ENCODE measurements around the gene CNPY3. TPM values are rescaled to one million over a fixed set of nuclear protein-coding genes. Genes with fewer than 3 reads are reported as not detected.

Gene CNPY3
- total RNA-seq, 6 donors from 2014 or later, result 32.4 to 95.2 (median 50.3) TPM

DNA sequence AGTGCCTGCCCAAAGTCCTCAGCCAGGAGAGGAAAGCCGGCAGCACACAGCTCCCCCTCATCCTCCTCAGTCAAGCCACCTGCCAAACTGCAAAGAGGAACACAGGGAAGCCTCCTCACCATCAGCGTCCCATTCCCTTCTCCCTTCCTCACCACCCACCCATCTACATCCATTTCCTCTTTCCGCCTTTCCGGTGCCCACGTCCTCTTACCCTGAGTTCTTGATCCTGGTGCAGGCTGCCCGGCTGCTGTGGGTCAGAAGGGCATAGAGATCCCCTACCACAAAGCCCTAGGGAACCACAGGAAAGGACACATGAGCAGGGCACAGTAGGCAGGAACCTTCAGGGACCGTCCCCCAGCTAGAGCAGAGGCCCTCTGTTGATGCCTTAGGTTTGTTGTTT lies 37.3 kb downstream of the CNPY3 start:
- ATAC-seq (ENCODE audit: low FRiP score in 2 of 2) (no peak), DNase-seq (no peak)
- Histone ChIP-seq H3K4me1 (no peaks in the 10 kb centered on the region), H3K36me3 (peaks cover 8 to 66% (median 26%) of the 10 kb centered on the region in 4 donors), H3K27ac (no peak overlapping the region), H3K4me3 (no peak overlapping the region), H3K9me3 (no peaks in the 10 kb centered on the region), H3K27me3 (no peaks in the 10 kb centered on the region)
- TF ChIP-seq EP300 (IDR thresholded peaks at IDR 0.05) (no peak), POLR2A (IDR thresholded peaks at IDR 0.05) (no peak), POLR2AphosphoS5 (IDR thresholded peaks at IDR 0.05) (no peak)
- TF ChIP-seq, protein P1, sequence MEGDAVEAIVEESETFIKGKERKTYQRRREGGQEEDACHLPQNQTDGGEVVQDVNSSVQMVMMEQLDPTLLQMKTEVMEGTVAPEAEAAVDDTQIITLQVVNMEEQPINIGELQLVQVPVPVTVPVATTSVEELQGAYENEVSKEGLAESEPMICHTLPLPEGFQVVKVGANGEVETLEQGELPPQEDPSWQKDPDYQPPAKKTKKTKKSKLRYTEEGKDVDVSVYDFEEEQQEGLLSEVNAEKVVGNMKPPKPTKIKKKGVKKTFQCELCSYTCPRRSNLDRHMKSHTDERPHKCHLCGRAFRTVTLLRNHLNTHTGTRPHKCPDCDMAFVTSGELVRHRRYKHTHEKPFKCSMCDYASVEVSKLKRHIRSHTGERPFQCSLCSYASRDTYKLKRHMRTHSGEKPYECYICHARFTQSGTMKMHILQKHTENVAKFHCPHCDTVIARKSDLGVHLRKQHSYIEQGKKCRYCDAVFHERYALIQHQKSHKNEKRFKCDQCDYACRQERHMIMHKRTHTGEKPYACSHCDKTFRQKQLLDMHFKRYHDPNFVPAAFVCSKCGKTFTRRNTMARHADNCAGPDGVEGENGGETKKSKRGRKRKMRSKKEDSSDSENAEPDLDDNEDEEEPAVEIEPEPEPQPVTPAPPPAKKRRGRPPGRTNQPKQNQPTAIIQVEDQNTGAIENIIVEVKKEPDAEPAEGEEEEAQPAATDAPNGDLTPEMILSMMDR (IDR thresholded peaks at IDR 0.05), result no peak
- 78 to 79% methylated on average over 7 of the region's 7 CpGs for WGBS, 2 donors

DNA sequence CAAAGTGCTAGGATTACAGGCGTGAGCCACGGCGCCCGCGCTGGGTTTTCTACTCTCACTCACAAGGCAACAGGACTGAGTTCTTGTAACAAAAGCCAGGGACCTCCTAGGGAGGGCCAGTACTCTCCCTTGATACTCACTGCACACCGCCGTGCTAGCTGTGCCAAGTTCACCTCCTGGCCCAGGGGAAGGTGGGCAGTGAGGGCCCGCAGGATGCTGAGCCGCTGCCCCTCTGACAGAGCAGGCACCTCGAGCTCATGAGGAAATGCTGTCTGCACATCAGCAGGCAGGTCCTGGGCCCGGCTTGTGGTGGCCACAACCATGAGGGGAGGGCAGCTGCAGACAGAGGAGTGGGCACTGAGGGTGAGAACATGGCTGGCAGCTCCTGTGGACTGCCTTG lies 37.9 kb downstream of the CNPY3 start:
- TF ChIP-seq, protein P1 (IDR thresholded peaks at IDR 0.05), result no peak
- no peak for TF ChIP-seq POLR2AphosphoS5 (IDR thresholded peaks at IDR 0.05)
- TF ChIP-seq POLR2A (IDR thresholded peaks at IDR 0.05), result no peak
- TF ChIP-seq EP300 (IDR thresholded peaks at IDR 0.05), result no peak
- H3K9me3 ChIP-seq, result no peaks in the 10 kb centered on the region
- 96 to 98% methylated on average over 9 to 11 of the region's 11 CpGs for WGBS, 2 donors
- no peak overlapping the region for H3K27ac ChIP-seq
- ATAC-seq (ENCODE audit: low FRiP score in 2 of 2) (no peak), DNase-seq (peak in 1 of 2 donors; percentile 50)
- H3K4me3 ChIP-seq, result no peak overlapping the region
- no peaks in the 10 kb centered on the region for H3K27me3 ChIP-seq
- H3K4me1 ChIP-seq, result no peaks in the 10 kb centered on the region
- H3K36me3 ChIP-seq, result peaks cover 8 to 66% (median 26%) of the 10 kb centered on the region in 4 donors

DNA sequence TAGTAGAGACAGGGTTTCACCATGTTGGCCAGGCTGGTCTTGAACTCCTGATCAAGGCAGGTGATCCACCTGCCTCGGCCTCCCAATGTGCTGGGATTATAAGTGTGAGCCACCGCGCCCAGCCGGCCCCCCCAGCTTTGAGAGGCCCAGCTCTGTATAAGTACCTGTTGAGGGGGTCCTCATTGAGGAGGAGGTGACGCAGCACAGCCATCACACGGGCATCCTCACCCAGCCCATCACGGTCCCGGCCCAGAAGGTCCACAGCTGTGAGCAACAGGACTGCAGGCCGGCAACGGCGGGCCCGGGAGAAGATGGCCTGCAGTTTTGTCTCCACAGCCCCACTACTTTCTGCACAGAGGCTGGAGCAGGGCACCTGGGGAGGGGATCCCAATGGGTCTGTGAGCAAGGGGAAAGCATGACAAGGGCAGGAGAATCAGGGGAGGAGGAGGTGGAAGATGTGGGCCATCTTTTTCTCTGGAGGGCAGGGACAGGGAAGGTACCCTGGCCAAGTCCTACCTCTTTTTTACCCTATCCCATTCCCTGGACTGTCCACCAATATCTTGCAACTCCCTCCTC lies 38.9 kb downstream of the CNPY3 start:
- H3K27ac ChIP-seq, result no peak overlapping the region
- no peaks in the 10 kb centered on the region for H3K4me1 ChIP-seq
- DNase-seq, result no peak
- TF ChIP-seq, protein P1 (IDR thresholded peaks at IDR 0.05), result no peak
- no peak for TF ChIP-seq POLR2AphosphoS5 (IDR thresholded peaks at IDR 0.05)
- TF ChIP-seq EP300 (IDR thresholded peaks at IDR 0.05), result no peak
- TF ChIP-seq POLR2A (IDR thresholded peaks at IDR 0.05), result no peak
- no peak for ATAC-seq (ENCODE audit: low FRiP score in 2 of 2)
- WGBS, 2 donors, result 97 to 100% methylated on average over 7 to 9 of the region's 12 CpGs
- no peaks in the 10 kb centered on the region for H3K9me3 ChIP-seq
- no peaks in the 10 kb centered on the region for H3K27me3 ChIP-seq
- H3K36me3 ChIP-seq, result peaks cover 8 to 59% (median 25%) of the 10 kb centered on the region in 4 donors
- H3K4me3 ChIP-seq, result no peak overlapping the region

DNA sequence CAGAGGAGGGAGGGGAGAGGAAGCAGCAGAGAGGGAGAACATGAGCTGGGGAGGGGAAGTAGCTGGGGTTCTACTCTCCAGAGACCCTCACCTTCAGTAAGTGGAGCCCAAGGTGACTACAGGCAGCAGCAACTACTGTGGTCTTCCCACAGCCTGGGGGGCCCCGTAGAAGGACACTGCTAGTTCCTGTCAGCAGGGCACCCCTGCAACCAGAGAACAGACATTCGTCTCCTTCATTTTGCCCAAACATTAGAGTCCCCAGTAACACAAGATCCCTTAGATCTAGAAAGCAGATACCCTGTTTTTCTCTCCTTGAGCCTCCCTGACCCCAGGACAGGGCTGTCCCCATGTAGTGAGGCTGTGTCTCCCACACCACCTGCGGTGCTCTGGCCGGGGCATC lies 39.5 kb downstream of the CNPY3 start:
- Histone ChIP-seq H3K36me3 (peaks cover 8 to 55% (median 22%) of the 10 kb centered on the region in 4 donors), H3K4me1 (no peaks in the 10 kb centered on the region), H3K4me3 (no peak overlapping the region), H3K9me3 (no peaks in the 10 kb centered on the region), H3K27me3 (no peaks in the 10 kb centered on the region), H3K27ac (no peak overlapping the region)
- 89 to 98% methylated on average over 4 of the region's 4 CpGs for WGBS, 2 donors
- DNase-seq (no peak), ATAC-seq (ENCODE audit: low FRiP score in 2 of 2) (no peak)
- TF ChIP-seq, protein P1 (IDR thresholded peaks at IDR 0.05), result no peak
- TF ChIP-seq POLR2AphosphoS5 (IDR thresholded peaks at IDR 0.05) (no peak), EP300 (IDR thresholded peaks at IDR 0.05) (no peak), POLR2A (IDR thresholded peaks at IDR 0.05) (no peak)

DNA sequence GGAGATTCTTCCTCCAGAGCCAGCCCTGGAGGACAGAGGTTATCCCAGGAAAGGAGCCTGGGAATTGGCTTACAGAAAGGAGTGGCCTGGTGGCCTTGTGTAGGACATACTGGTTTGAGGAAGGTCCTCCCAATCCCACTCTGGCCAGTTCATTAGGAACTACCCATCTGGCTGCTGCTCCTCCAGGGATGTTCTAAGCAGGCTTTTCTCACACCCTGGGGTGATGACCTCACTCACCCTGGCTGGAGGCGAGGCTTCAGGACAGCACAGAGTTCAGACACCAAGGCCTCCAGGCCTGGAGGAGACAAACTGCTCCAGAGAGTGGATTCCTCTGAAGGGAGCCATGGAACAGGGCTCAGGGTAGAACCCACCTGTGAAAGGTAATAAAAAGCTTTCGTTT lies 40.2 kb downstream of the CNPY3 start:
- DNase-seq, result no peak
- 97 to 100% methylated on average over 1 to 2 of the region's 2 CpGs for WGBS, 2 donors
- Histone ChIP-seq H3K27ac (no peak overlapping the region), H3K4me3 (no peak overlapping the region), H3K9me3 (no peaks in the 10 kb centered on the region), H3K4me1 (no peaks in the 10 kb centered on the region), H3K36me3 (peaks cover 3 to 48% (median 20%) of the 10 kb centered on the region in 4 donors), H3K27me3 (no peaks in the 10 kb centered on the region)
- ATAC-seq (ENCODE audit: low FRiP score in 2 of 2), result no peak
- TF ChIP-seq, protein P1 (IDR thresholded peaks at IDR 0.05), result no peak

All from upper lobe of left lung (tissue), 6 donors.